ENCODE measurements around the gene P3H2.
"Not testable (repeated sequence)": the region's sequence is repeated elsewhere in the genome, so short reads cannot be mapped to it uniquely, and the experiment has no call there.

The P3H2 gene

GRCh38 chr3:190088890-190089289 lies 31.8 kb downstream of the P3H2 start:
- H3K36me3 ChIP-seq (ENCODE audit: insufficient read depth, insufficient read length, low read length): peaks cover 2% of the 10 kb centered on the region
- H3K4me3 ChIP-seq (ENCODE audit: insufficient read length, low read depth): no peak overlapping the region
- no peak for TF ChIP-seq YY1 (IDR thresholded peaks at IDR 0.05; ENCODE audit: insufficient read depth, insufficient read length)
- TF ChIP-seq SUZ12 (IDR thresholded peaks at IDR 0.05; ENCODE audit: extremely low read depth, insufficient read depth, insufficient read length): no peak
- TF ChIP-seq ZNF274 (IDR thresholded peaks at IDR 0.05; ENCODE audit: low read depth, low read length): no peak
- no peaks in the 10 kb centered on the region for H3K27me3 ChIP-seq (ENCODE audit: insufficient read depth, insufficient read length)
- H3K9ac ChIP-seq (ENCODE audit: insufficient read length, low read depth): no peak overlapping the region
- DNase-seq (ENCODE audit: low read depth, low spot score): no peak
- no peaks in the 10 kb centered on the region for H3K4me1 ChIP-seq (ENCODE audit: insufficient read depth, insufficient read length)
- no peaks in the 10 kb centered on the region for H3K9me3 ChIP-seq (ENCODE audit: insufficient read depth, low read length)

GRCh38 chr3:190086191-190086590 lies 34.5 kb downstream of the P3H2 start:
- DNase-seq (ENCODE audit: low read depth, low spot score): peak; percentile 76
- H3K27me3 ChIP-seq (ENCODE audit: insufficient read depth, insufficient read length): no peaks in the 10 kb centered on the region
- no peaks in the 10 kb centered on the region for H3K4me1 ChIP-seq (ENCODE audit: insufficient read depth, insufficient read length)
- H3K9me3 ChIP-seq (ENCODE audit: insufficient read depth, low read length): no peaks in the 10 kb centered on the region
- no peaks in the 10 kb centered on the region for H3K36me3 ChIP-seq (ENCODE audit: insufficient read depth, insufficient read length, low read length)
- H3K4me3 ChIP-seq (ENCODE audit: insufficient read length, low read depth): no peak overlapping the region
- H3K9ac ChIP-seq (ENCODE audit: insufficient read length, low read depth): no peak overlapping the region
- no peak for TF ChIP-seq YY1 (IDR thresholded peaks at IDR 0.05; ENCODE audit: insufficient read depth, insufficient read length)
- TF ChIP-seq ZNF274 (IDR thresholded peaks at IDR 0.05; ENCODE audit: low read depth, low read length): no peak
- no peak for TF ChIP-seq SUZ12 (IDR thresholded peaks at IDR 0.05; ENCODE audit: extremely low read depth, insufficient read depth, insufficient read length)

- H3K4me3 ChIP-seq (ENCODE audit: insufficient read length, low read depth): no peak overlapping the region
- no peak for DNase-seq (ENCODE audit: low read depth, low spot score)
- no peaks in the 10 kb centered on the region for H3K36me3 ChIP-seq (ENCODE audit: insufficient read depth, insufficient read length, low read length)
- no peak overlapping the region for H3K9ac ChIP-seq (ENCODE audit: insufficient read length, low read depth)
- no peaks in the 10 kb centered on the region for H3K4me1 ChIP-seq (ENCODE audit: insufficient read depth, insufficient read length)
- TF ChIP-seq ZNF274 (IDR thresholded peaks at IDR 0.05; ENCODE audit: low read depth, low read length) (no peak), SUZ12 (IDR thresholded peaks at IDR 0.05; ENCODE audit: extremely low read depth, insufficient read depth, insufficient read length) (no peak), YY1 (IDR thresholded peaks at IDR 0.05; ENCODE audit: insufficient read depth, insufficient read length) (no peak)
- H3K27me3 ChIP-seq (ENCODE audit: insufficient read depth, insufficient read length): no peaks in the 10 kb centered on the region
- H3K9me3 ChIP-seq (ENCODE audit: insufficient read depth, low read length): no peaks in the 10 kb centered on the region
These were observed 35.7 kb downstream of the P3H2 start for GRCh38 chr3:190084983-190085382.

- H3K27me3 ChIP-seq (ENCODE audit: insufficient read depth, insufficient read length): no peaks in the 10 kb centered on the region
- no peak overlapping the region for H3K4me3 ChIP-seq (ENCODE audit: insufficient read length, low read depth)
- H3K36me3 ChIP-seq (ENCODE audit: insufficient read depth, insufficient read length, low read length): no peaks in the 10 kb centered on the region
- TF ChIP-seq SUZ12 (IDR thresholded peaks at IDR 0.05; ENCODE audit: extremely low read depth, insufficient read depth, insufficient read length): no peak
- no peak for TF ChIP-seq ZNF274 (IDR thresholded peaks at IDR 0.05; ENCODE audit: low read depth, low read length)
- no peak for TF ChIP-seq YY1 (IDR thresholded peaks at IDR 0.05; ENCODE audit: insufficient read depth, insufficient read length)
- H3K9me3 ChIP-seq (ENCODE audit: insufficient read depth, low read length): no peaks in the 10 kb centered on the region
- no peak overlapping the region for H3K9ac ChIP-seq (ENCODE audit: insufficient read length, low read depth)
- no peaks in the 10 kb centered on the region for H3K4me1 ChIP-seq (ENCODE audit: insufficient read depth, insufficient read length)
- DNase-seq (ENCODE audit: low read depth, low spot score): no peak
These were observed 37.1 kb downstream of the P3H2 start for GRCh38 chr3:190083635-190084034.

GRCh38 chr3:190081389-190081788 lies 39.3 kb downstream of the P3H2 start:
- H3K4me3 ChIP-seq (ENCODE audit: insufficient read length, low read depth): no peak overlapping the region
- no peak overlapping the region for H3K9ac ChIP-seq (ENCODE audit: insufficient read length, low read depth)
- DNase-seq (ENCODE audit: low read depth, low spot score): no peak
- H3K4me1 ChIP-seq (ENCODE audit: insufficient read depth, insufficient read length): no peaks in the 10 kb centered on the region
- no peaks in the 10 kb centered on the region for H3K36me3 ChIP-seq (ENCODE audit: insufficient read depth, insufficient read length, low read length)
- H3K9me3 ChIP-seq (ENCODE audit: insufficient read depth, low read length): no peaks in the 10 kb centered on the region
- TF ChIP-seq YY1 (IDR thresholded peaks at IDR 0.05; ENCODE audit: insufficient read depth, insufficient read length) (no peak), SUZ12 (IDR thresholded peaks at IDR 0.05; ENCODE audit: extremely low read depth, insufficient read depth, insufficient read length) (no peak), ZNF274 (IDR thresholded peaks at IDR 0.05; ENCODE audit: low read depth, low read length) (no peak)
- H3K27me3 ChIP-seq (ENCODE audit: insufficient read depth, insufficient read length): no peaks in the 10 kb centered on the region

GRCh38 chr3:190079173-190079572 lies 41.5 kb downstream of the P3H2 start:
- H3K9ac ChIP-seq (ENCODE audit: insufficient read length, low read depth); H3K4me1 ChIP-seq (ENCODE audit: insufficient read depth, insufficient read length); H3K4me3 ChIP-seq (ENCODE audit: insufficient read length, low read depth); H3K9me3 ChIP-seq (ENCODE audit: insufficient read depth, low read length); H3K36me3 ChIP-seq (ENCODE audit: insufficient read depth, insufficient read length, low read length); DNase-seq (ENCODE audit: low read depth, low spot score); H3K27me3 ChIP-seq (ENCODE audit: insufficient read depth, insufficient read length): not testable (repeated sequence)

- H3K4me1 ChIP-seq (ENCODE audit: insufficient read depth, insufficient read length): no peaks in the 10 kb centered on the region
- no peaks in the 10 kb centered on the region for H3K36me3 ChIP-seq (ENCODE audit: insufficient read depth, insufficient read length, low read length)
- H3K4me3 ChIP-seq (ENCODE audit: insufficient read length, low read depth): no peak overlapping the region
- no peak for DNase-seq (ENCODE audit: low read depth, low spot score)
- TF ChIP-seq YY1 (IDR thresholded peaks at IDR 0.05; ENCODE audit: insufficient read depth, insufficient read length): no peak
- no peak for TF ChIP-seq SUZ12 (IDR thresholded peaks at IDR 0.05; ENCODE audit: extremely low read depth, insufficient read depth, insufficient read length)
- no peak overlapping the region for H3K9ac ChIP-seq (ENCODE audit: insufficient read length, low read depth)
- no peaks in the 10 kb centered on the region for H3K27me3 ChIP-seq (ENCODE audit: insufficient read depth, insufficient read length)
- no peaks in the 10 kb centered on the region for H3K9me3 ChIP-seq (ENCODE audit: insufficient read depth, low read length)
These were observed 43.2 kb downstream of the P3H2 start for GRCh38 chr3:190077395-190078045.
